Ovary (tissue), 9 donors: ENCODE data around the gene ICAM3. TPM values are rescaled to one million over a fixed set of nuclear protein-coding genes. Genes with fewer than 3 reads are reported as not detected.

ENCODE experiments used
- DNase-seq, 5 donors: peaks; one replicate each; pipeline ENCODE4 v3.0.0-alpha.2; 2019 to 2020
- H3K27ac ChIP-seq, 2 donors: fragments of 200-600 bp; one replicate each; pipeline versions ENCODE4 v1.5.1 to v1.8.0; 2019 to 2022
- H3K27me3 ChIP-seq: fragments of 200-600 bp; one replicate; pipeline ENCODE4 v1.8.0; 2022
- H3K36me3 ChIP-seq: fragments of 200-600 bp; sonication (generic); one replicate; pipeline ENCODE4 v1.5.1; 2019
- H3K4me1 ChIP-seq: one replicate; pipeline ENCODE4 v1.8.1; 2013; ENCODE audit warnings: mild to moderate bottlenecking, moderate library complexity; ENCODE audit not compliant: insufficient read depth
- H3K4me3 ChIP-seq: fragments of 200-600 bp; sonication (generic); one replicate; pipeline ENCODE4 v1.5.1; 2017
- H3K9me3 ChIP-seq, 2 donors: fragments of 200-600 bp in 1 of 2; sonication (generic) in 1 of 2; one replicate each; pipeline versions ENCODE4 v1.5.1 to v1.8.1; 2013 to 2019; ENCODE audit warnings: mild to moderate bottlenecking in 1 of 2, moderate library complexity in 1 of 2
- EP300 ChIP-seq: sonication (generic); formaldehyde crosslinking; IDR thresholded peaks from one replicate; pipeline ENCODE4 v1.6.1; 2017; ENCODE audit warnings: antibody characterized with exemption
- POLR2A ChIP-seq: fragments of 450-650 bp; IDR thresholded peaks from one replicate; pipeline ENCODE4 v1.6.1; 2017; ENCODE audit warnings: antibody characterized with exemption, mild to moderate bottlenecking, moderate library complexity
- WGBS, 3 donors: extraction: QIAGEN DNeasy Blood & Tissue Kit in 1 of 3; methylation state at CpG; one replicate each; pipeline versions ENCODE4 v1.1.5 to v1.1.7; 2013 to 2017; 5-methylcytosine and 5-hydroxymethylcytosine counted together
- intact Hi-C, 4 donors: fragments of 100-400 bp; cut with DNase I; formaldehyde crosslinking; loops; one replicate each; pipeline versions ENCODE4 v1.11.0 to v1.15.1; 2022 to 2023
- polyA plus RNA-seq, 2 donors: library from polyadenylated mRNA; stranded (reverse); fragments of 200-250 nt in 1 of 2; fragments of 350-450 nt in 1 of 2; fragmentation: Illumina TruSeq in 1 of 2; extraction: RNeasy Lipid Tissue Mini Kit (QIAGEN cat#74804) in 1 of 2; gene quantifications; one replicate each; pipeline ENCODE4 v1.2.3, GENCODE V29; 2013 to 2014
- total RNA-seq, 7 donors: library from RNA; depleted of rRNA in 2 of 7; stranded (reverse); fragments of >200 nt in 2 of 7; fragmentation: NEBNext Ultra II Directional in 3 of 7; extraction: Animal tissue kit (Norgen Biotek cat#: 25700) in 3 of 7; gene quantifications; one replicate each; pipeline versions ENCODE4 v1.1.0 to v1.2.4, GENCODE V29; 2016 to 2023
- TF ChIP-seq, protein P1 (sequence below), 3 donors: fragments of 450-650 bp in 2 of 3; fragments of 200-600 bp in 1 of 3; IDR thresholded peaks; one replicate each; pipeline versions ENCODE4 v1.5.1 to v1.8.0; 2016 to 2022; ENCODE audit warnings: antibody characterized with exemption in 3 of 3, mild to moderate bottlenecking in 1 of 3
- donor health status: DM: no; HTN: no; CAD: no; lungs with moderate emphysema.
- donor health status: DM: no; HTN: no; CAD: no.
- donor health status: Bipolar disorder and iron deficiency.
- donor health status: DM: yes; HTN: yes; CAD: no.
- donor health status: DM: no; HTN: no; CAD: no.
- donor health status: DM: yes; HTN: yes; CAD: no.

Gene ICAM3
- total and polyA plus RNA-seq, 9 donors = 2.2 to 10.9 (median 3.9) TPM

GRCh38 chr19:10293637-10294367 is 45.6 kb downstream of the ICAM3 start:
- DNase-seq = no peak
- no peak overlapping the region for H3K4me3 ChIP-seq
- peaks cover 17% of the 10 kb centered on the region for H3K4me1 ChIP-seq
- TF ChIP-seq POLR2A = no peak
- TF ChIP-seq, protein P1, sequence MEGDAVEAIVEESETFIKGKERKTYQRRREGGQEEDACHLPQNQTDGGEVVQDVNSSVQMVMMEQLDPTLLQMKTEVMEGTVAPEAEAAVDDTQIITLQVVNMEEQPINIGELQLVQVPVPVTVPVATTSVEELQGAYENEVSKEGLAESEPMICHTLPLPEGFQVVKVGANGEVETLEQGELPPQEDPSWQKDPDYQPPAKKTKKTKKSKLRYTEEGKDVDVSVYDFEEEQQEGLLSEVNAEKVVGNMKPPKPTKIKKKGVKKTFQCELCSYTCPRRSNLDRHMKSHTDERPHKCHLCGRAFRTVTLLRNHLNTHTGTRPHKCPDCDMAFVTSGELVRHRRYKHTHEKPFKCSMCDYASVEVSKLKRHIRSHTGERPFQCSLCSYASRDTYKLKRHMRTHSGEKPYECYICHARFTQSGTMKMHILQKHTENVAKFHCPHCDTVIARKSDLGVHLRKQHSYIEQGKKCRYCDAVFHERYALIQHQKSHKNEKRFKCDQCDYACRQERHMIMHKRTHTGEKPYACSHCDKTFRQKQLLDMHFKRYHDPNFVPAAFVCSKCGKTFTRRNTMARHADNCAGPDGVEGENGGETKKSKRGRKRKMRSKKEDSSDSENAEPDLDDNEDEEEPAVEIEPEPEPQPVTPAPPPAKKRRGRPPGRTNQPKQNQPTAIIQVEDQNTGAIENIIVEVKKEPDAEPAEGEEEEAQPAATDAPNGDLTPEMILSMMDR (IDR thresholded peaks at IDR 0.05) = no peak
- TF ChIP-seq EP300 = no peak
- intact Hi-C loops = no loop called here
- WGBS, 3 donors = 12 to 48% (median 17%) methylated on average over 46 to 49 of the region's 49 CpGs
- no peaks in the 10 kb centered on the region for H3K9me3 ChIP-seq
- no peaks in the 10 kb centered on the region for H3K36me3 ChIP-seq
- peaks cover 6% of the 10 kb centered on the region for H3K27me3 ChIP-seq
- H3K27ac ChIP-seq = no peak overlapping the region

DNA sequence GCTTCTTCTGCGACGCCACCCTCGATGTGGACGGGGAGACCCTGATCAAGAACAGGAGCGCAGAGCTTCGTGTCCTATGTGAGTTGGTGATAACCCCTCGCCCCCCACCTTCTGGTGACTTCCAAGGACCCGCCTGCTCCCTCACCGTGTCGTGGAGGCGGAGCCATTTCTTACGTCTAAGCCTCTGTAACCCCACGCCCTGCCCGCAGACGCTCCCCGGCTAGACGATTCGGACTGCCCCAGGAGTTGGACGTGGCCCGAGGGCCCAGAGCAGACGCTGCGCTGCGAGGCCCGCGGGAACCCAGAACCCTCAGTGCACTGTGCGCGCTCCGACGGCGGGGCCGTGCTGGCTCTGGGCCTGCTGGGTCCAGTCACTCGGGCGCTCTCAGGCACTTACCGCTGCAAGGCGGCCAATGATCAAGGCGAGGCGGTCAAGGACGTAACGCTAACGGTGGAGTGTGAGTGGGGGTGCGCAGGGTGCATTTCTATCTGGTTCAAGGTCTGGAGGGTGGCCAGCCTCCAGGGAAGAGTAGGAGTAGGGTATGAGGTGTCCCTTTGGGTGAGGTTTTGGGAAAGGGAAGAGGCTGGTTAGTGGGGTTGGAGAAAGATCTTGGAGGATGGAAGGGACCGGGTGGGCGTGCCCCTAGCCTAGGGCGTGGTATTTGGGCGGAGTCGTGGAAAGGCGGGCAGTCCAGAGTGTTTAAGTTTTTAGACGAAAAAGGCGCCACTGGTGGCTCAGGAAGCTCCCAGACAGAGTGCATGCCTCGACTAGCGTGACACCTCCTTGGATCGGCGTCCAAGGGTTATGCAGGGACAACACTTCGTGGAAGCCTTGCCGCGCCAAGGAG is 46.4 kb downstream of the ICAM3 start:
- Histone ChIP-seq H3K27me3 (peaks cover 6% of the 10 kb centered on the region), H3K27ac (no peak overlapping the region), H3K4me3 (no peak overlapping the region), H3K9me3 (no peaks in the 10 kb centered on the region), H3K36me3 (no peaks in the 10 kb centered on the region), H3K4me1 (peaks cover 21% of the 10 kb centered on the region)
- WGBS, 3 donors = 5 to 16% (median 7%) methylated on average over 56 of the region's 56 CpGs
- intact Hi-C loops = no loop called here
- DNase-seq = peak in 1 of 5 donors; percentile 66
- TF ChIP-seq, protein P1 (IDR thresholded peaks at IDR 0.05) = no peak
- TF ChIP-seq POLR2A (no peak), EP300 (no peak)

DNA sequence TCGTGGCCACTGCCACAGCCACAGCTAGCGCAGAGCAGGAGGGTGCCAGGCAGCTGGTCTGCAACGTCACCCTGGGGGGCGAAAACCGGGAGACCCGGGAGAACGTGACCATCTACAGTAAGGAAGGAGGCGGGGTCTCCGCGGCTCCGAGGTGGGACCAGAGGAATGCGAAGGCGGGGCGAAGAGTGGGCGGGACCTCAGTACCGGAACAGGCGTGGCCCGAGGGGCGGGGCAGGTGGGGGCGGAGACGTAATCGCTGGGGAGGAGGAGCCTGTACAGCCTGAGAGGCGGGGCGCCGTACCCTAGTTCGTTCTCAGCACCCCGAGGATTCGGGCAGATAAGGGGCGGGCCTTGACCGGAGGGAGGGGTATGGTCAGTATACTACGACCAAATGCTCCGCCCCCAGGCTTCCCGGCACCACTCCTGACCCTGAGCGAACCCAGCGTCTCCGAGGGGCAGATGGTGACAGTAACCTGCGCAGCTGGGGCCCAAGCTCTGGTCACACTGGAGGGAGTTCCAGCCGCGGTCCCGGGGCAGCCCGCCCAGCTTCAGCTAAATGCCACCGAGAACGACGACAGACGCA is 47.1 kb downstream of the ICAM3 start:
- TF ChIP-seq POLR2A (no peak), EP300 (no peak)
- TF ChIP-seq, protein P1 (IDR thresholded peaks at IDR 0.05) = no peak
- DNase-seq = peak; percentile 59 to 85 (median 66)
- peak overlapping the region; percentile 4 for H3K4me3 ChIP-seq
- no peak overlapping the region for H3K27ac ChIP-seq
- H3K9me3 ChIP-seq = no peaks in the 10 kb centered on the region
- intact Hi-C loops = no loop called here
- H3K4me1 ChIP-seq = peaks cover 21% of the 10 kb centered on the region
- H3K36me3 ChIP-seq = no peaks in the 10 kb centered on the region
- WGBS, 3 donors = 1 to 2% (median 2%) methylated on average over 22 to 45 of the region's 45 CpGs
- peaks cover 6% of the 10 kb centered on the region for H3K27me3 ChIP-seq

- intact Hi-C loops = no loop called here
- H3K27ac ChIP-seq = no peak overlapping the region
- 1 to 3% (median 1%) methylated on average over 24 to 49 of the region's 49 CpGs for WGBS, 3 donors
- no peaks in the 10 kb centered on the region for H3K36me3 ChIP-seq
- H3K4me3 ChIP-seq = peak overlapping the region; percentile 24
- peaks cover 6% of the 10 kb centered on the region for H3K27me3 ChIP-seq
- H3K9me3 ChIP-seq = no peaks in the 10 kb centered on the region
- DNase-seq = no peak
- TF ChIP-seq, protein P1 (IDR thresholded peaks at IDR 0.05) = no peak
- no peak for TF ChIP-seq POLR2A
- TF ChIP-seq EP300 = no peak
- peaks cover 21% of the 10 kb centered on the region for H3K4me1 ChIP-seq
These were observed 47.7 kb downstream of the ICAM3 start for GRCh38 chr19:10291554-10292205.
